HEK293 (cell line): Measurements from ENCODE around the gene NECTIN1.

Source experiments
- CTCF ChIA-PET: fragments of 350-600 bp; formaldehyde crosslinking; extraction: SDS; loops from one replicate; lab custom pipeline; 2021; ENCODE audit warnings: antibody characterized with exemption; lab: Yijun Ruan, JAX
- POLR2A ChIA-PET: fragments of 300-600 bp; formaldehyde crosslinking; extraction: SDS; loops from one replicate; lab custom pipeline; 2020; ENCODE audit warnings: antibody characterized with exemption, inconsistent platforms; lab: Yijun Ruan, JAX
- H3K27ac ChIP-seq: fragments of 200-500 bp; sonication (Bioruptor generic); 2 replicates; pipeline ENCODE4 v1.5.1; 2014; ENCODE audit warnings: low read depth, low read length, control low read depth, inconsistent platforms; ENCODE audit errors: extremely low read depth
- H3K36me3 ChIP-seq, 2 experiments: fragments of 200-500 bp in 1 of 2; sonication (Bioruptor generic) in 1 of 2; 1 replicate in 1 of 2; 2 replicates in 1 of 2; pipeline ENCODE4 v1.5.1; 2014 to 2017; ENCODE audit warnings: inconsistent platforms in 2 of 2, low read length in 2 of 2; ENCODE audit not compliant: control insufficient read depth in 2 of 2, insufficient read depth in 1 of 2
- H3K4me1 ChIP-seq: fragments of 200-500 bp; sonication (Bioruptor generic); 2 replicates; pipeline ENCODE4 v1.5.1; 2014; ENCODE audit warnings: mild to moderate bottlenecking, low read length, inconsistent platforms; ENCODE audit not compliant: control insufficient read depth, insufficient read depth
- H3K4me3 ChIP-seq: 2 replicates; pipeline ENCODE4 v1.5.1; 2011; ENCODE audit warnings: low read depth, mild to moderate bottlenecking, control low read depth, low read length, moderate library complexity
- H3K9me3 ChIP-seq: fragments of 200-500 bp; sonication (Bioruptor generic); 2 replicates; pipeline ENCODE4 v1.5.1; 2014; ENCODE audit warnings: low read depth, low read length, inconsistent platforms; ENCODE audit not compliant: control insufficient read depth, insufficient read depth
- EGR2 ChIP-seq: fragments of 450-650 bp; formaldehyde crosslinking; IDR thresholded peaks from 2 replicates; pipeline ENCODE4 v1.5.1; 2016; ENCODE audit warnings: low read depth, missing biosample characterization, missing genetic modification characterization
- FEZF1 ChIP-seq: fragments of 450-650 bp; formaldehyde crosslinking; IDR thresholded peaks from 2 replicates; pipeline ENCODE4 v1.5.1; 2016; ENCODE audit warnings: missing biosample characterization, missing genetic modification characterization
- GLI2 ChIP-seq: fragments of 450-650 bp; formaldehyde crosslinking; IDR thresholded peaks from 2 replicates; pipeline ENCODE4; 2017; ENCODE audit warnings: missing biosample characterization, missing genetic modification characterization, low read depth, borderline replicate concordance
- HOXA7 ChIP-seq: sonication (generic); formaldehyde crosslinking; IDR thresholded peaks from 2 replicates; pipeline ENCODE4 v1.8.1; 2022; ENCODE audit warnings: missing genetic modification reagents, borderline replicate concordance
- SCRT1 ChIP-seq: fragments of 450-650 bp; formaldehyde crosslinking; IDR thresholded peaks from 2 replicates; pipeline ENCODE4 v1.5.1; 2016; ENCODE audit warnings: missing biosample characterization, missing genetic modification characterization, borderline replicate concordance
- SP7 ChIP-seq: fragments of 450-650 bp; formaldehyde crosslinking; IDR thresholded peaks from 2 replicates; pipeline ENCODE4 v1.5.1; 2016; ENCODE audit warnings: missing biosample characterization, missing genetic modification characterization
- TCF7L2 ChIP-seq: IDR thresholded peaks from 2 replicates; pipeline ENCODE4 v1.6.1; 2011; ENCODE audit warnings: low read depth, mild to moderate bottlenecking, inconsistent platforms, low read length, moderate library complexity, borderline replicate concordance
- TRIM28 ChIP-seq: IDR thresholded peaks from 2 replicates; pipeline ENCODE4 v1.6.1; 2011; ENCODE audit warnings: low read length, control low read depth, borderline replicate concordance
- ZIC2 ChIP-seq: fragments of 450-650 bp; formaldehyde crosslinking; IDR thresholded peaks from 2 replicates; pipeline ENCODE4 v1.5.1; 2016; ENCODE audit warnings: missing biosample characterization, missing genetic modification characterization
- ZNF2 ChIP-seq: fragments of 450-650 bp; formaldehyde crosslinking; IDR thresholded peaks from 2 replicates; pipeline ENCODE4 v1.5.1; 2016; ENCODE audit warnings: missing biosample characterization, missing genetic modification characterization
- ZNF223 ChIP-seq: fragments of 450-650 bp; formaldehyde crosslinking; IDR thresholded peaks from 2 replicates; pipeline ENCODE4 v1.5.1; 2016; ENCODE audit warnings: missing biosample characterization, missing genetic modification characterization
- ZNF354C ChIP-seq: fragments of 450-650 bp; formaldehyde crosslinking; IDR thresholded peaks from 2 replicates; pipeline ENCODE4 v1.5.1; 2016; ENCODE audit warnings: missing biosample characterization, missing genetic modification characterization, low read depth, borderline replicate concordance
- ZNF37A ChIP-seq: fragments of 450-650 bp; IDR thresholded peaks from 2 replicates; pipeline ENCODE4 v1.5.1; 2018; ENCODE audit warnings: missing biosample characterization, missing genetic modification characterization
- ZNF548 ChIP-seq: fragments of 450-650 bp; formaldehyde crosslinking; IDR thresholded peaks from 2 replicates; pipeline ENCODE4 v1.5.1; 2016; ENCODE audit warnings: missing biosample characterization, missing genetic modification characterization
- ZNF549 ChIP-seq: fragments of 450-650 bp; IDR thresholded peaks from 2 replicates; pipeline ENCODE4 v1.5.1; 2018; ENCODE audit warnings: missing biosample characterization, missing genetic modification characterization, mild to moderate bottlenecking, inconsistent platforms, moderate library complexity
- ZNF558 ChIP-seq: fragments of 450-650 bp; formaldehyde crosslinking; IDR thresholded peaks from 2 replicates; pipeline ENCODE4 v1.5.1; 2016; ENCODE audit warnings: missing biosample characterization, missing genetic modification characterization
- ZNF600 ChIP-seq: fragments of 450-650 bp; formaldehyde crosslinking; IDR thresholded peaks from 2 replicates; pipeline ENCODE4 v1.5.1; 2016; ENCODE audit warnings: missing biosample characterization, missing genetic modification characterization
- ZNF623 ChIP-seq: fragments of 450-650 bp; formaldehyde crosslinking; IDR thresholded peaks from 2 replicates; pipeline ENCODE4 v1.5.1; 2016; ENCODE audit warnings: missing biosample characterization, missing genetic modification characterization
- TF ChIP-seq, protein P1 (sequence below): fragments of 450-650 bp; formaldehyde crosslinking; IDR thresholded peaks from 2 replicates; pipeline ENCODE4 v1.5.1; 2016; ENCODE audit warnings: missing biosample characterization, missing genetic modification characterization
- TF ChIP-seq, protein P2 (sequence below): fragments of 450-650 bp; formaldehyde crosslinking; IDR thresholded peaks from 2 replicates; pipeline ENCODE4 v1.5.1; 2016; ENCODE audit warnings: missing biosample characterization, missing genetic modification characterization, borderline replicate concordance
- TF ChIP-seq, protein P3 (sequence below): fragments of 450-650 bp; formaldehyde crosslinking; conservative IDR thresholded peaks from 2 replicates; pipeline ENCODE4 v1.5.1; 2016; ENCODE audit warnings: low read depth, missing biosample characterization, missing genetic modification characterization

Gene NECTIN1

DNA sequence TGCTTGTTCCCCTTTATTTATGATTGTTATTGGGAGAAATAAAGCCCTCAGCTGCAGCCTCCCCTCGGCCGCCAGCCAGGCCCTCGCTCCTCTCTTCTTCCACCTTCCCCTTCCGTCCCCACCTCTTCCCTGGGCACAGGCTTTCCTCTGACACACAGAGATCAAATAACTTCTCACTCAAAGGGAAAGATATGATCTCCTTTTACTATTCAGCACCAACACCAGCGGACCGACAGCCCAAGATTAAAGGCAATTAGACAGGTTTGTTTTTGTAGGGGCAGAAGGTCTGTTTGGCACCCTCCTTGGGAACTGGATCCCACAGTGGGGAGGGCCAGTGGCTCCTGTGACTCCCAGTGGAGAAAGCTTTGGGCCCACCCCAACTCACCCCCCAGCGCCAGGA, 23.0 kb downstream of the NECTIN1 start:
- H3K4me1 ChIP-seq: no peaks in the 10 kb centered on the region
- POLR2A ChIA-PET: no interaction called here
- no peaks in the 10 kb centered on the region for H3K36me3 ChIP-seq
- H3K9me3 ChIP-seq: no peaks in the 10 kb centered on the region
- H3K4me3 ChIP-seq: no peak overlapping the region
- TF ChIP-seq SP7 (peak; percentile 30; the same call in 1 of the 2 replicates), FEZF1 (tag by site-specific recombination) (no peak), ZNF2 (peak; percentile 75), HOXA7 (no peak), TCF7L2 (peak; percentile 79)
- TF ChIP-seq, protein P1, sequence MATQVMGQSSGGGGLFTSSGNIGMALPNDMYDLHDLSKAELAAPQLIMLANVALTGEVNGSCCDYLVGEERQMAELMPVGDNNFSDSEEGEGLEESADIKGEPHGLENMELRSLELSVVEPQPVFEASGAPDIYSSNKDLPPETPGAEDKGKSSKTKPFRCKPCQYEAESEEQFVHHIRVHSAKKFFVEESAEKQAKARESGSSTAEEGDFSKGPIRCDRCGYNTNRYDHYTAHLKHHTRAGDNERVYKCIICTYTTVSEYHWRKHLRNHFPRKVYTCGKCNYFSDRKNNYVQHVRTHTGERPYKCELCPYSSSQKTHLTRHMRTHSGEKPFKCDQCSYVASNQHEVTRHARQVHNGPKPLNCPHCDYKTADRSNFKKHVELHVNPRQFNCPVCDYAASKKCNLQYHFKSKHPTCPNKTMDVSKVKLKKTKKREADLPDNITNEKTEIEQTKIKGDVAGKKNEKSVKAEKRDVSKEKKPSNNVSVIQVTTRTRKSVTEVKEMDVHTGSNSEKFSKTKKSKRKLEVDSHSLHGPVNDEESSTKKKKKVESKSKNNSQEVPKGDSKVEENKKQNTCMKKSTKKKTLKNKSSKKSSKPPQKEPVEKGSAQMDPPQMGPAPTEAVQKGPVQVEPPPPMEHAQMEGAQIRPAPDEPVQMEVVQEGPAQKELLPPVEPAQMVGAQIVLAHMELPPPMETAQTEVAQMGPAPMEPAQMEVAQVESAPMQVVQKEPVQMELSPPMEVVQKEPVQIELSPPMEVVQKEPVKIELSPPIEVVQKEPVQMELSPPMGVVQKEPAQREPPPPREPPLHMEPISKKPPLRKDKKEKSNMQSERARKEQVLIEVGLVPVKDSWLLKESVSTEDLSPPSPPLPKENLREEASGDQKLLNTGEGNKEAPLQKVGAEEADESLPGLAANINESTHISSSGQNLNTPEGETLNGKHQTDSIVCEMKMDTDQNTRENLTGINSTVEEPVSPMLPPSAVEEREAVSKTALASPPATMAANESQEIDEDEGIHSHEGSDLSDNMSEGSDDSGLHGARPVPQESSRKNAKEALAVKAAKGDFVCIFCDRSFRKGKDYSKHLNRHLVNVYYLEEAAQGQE (tag by site-specific recombination): peak; percentile 82
- TF ChIP-seq, all 188 proteins: peak for 4
- CTCF ChIA-PET: interaction anchor here (1.0 to 2.3 kb wide), 3 partner anchors 23 to 325 kb away, joined by 3 to 6 read pairs (median 4); partner anchors contain the start of genes NECTIN1 and USP2
- H3K27ac ChIP-seq: no peak overlapping the region

DNA sequence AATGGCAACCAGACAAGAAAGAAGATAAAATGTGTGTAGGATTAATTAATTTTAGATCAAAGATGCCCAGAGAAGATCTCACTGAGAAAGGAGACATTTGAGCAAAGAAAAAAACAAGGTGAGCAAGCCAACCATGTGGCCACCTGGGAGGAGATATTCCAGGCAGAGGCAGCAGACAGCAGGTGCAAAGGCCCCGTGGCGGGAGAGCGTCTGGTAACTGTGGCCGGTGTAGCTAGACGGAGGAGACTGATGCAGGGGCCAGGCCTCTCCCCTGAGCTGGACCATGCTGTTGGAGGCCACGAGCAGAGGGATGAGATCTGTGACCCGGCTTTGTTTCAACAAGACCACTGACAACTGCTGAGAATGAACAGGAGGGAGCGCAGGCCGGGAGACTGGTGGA, 23.6 kb downstream of the NECTIN1 start:
- POLR2A ChIA-PET: no interaction called here
- Histone ChIP-seq H3K36me3 (no peaks in the 10 kb centered on the region), H3K4me3 (no peak overlapping the region), H3K27ac (no peak overlapping the region), H3K4me1 (no peaks in the 10 kb centered on the region), H3K9me3 (no peaks in the 10 kb centered on the region)
- TF ChIP-seq ZNF354C (tag by site-specific recombination): no peak
- peak; percentile 89 for TF ChIP-seq ZNF623 (tag by site-specific recombination)
- TF ChIP-seq, protein P2, sequence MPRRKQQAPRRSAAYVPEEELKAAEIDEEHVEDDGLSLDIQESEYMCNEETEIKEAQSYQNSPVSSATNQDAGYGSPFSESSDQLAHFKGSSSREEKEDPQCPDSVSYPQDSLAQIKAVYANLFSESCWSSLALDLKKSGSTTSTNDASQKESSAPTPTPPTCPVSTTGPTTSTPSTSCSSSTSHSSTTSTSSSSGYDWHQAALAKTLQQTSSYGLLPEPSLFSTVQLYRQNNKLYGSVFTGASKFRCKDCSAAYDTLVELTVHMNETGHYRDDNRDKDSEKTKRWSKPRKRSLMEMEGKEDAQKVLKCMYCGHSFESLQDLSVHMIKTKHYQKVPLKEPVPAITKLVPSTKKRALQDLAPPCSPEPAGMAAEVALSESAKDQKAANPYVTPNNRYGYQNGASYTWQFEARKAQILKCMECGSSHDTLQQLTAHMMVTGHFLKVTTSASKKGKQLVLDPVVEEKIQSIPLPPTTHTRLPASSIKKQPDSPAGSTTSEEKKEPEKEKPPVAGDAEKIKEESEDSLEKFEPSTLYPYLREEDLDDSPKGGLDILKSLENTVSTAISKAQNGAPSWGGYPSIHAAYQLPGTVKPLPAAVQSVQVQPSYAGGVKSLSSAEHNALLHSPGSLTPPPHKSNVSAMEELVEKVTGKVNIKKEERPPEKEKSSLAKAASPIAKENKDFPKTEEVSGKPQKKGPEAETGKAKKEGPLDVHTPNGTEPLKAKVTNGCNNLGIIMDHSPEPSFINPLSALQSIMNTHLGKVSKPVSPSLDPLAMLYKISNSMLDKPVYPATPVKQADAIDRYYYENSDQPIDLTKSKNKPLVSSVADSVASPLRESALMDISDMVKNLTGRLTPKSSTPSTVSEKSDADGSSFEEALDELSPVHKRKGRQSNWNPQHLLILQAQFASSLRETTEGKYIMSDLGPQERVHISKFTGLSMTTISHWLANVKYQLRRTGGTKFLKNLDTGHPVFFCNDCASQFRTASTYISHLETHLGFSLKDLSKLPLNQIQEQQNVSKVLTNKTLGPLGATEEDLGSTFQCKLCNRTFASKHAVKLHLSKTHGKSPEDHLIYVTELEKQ (tag by site-specific recombination): no peak
- TF ChIP-seq GLI2 (tag by site-specific recombination): no peak
- TF ChIP-seq ZNF37A (tag by site-specific recombination): no peak
- TF ChIP-seq SP7: no peak
- TF ChIP-seq ZNF223 (tag by site-specific recombination): no peak
- CTCF ChIA-PET: no interaction called here

DNA sequence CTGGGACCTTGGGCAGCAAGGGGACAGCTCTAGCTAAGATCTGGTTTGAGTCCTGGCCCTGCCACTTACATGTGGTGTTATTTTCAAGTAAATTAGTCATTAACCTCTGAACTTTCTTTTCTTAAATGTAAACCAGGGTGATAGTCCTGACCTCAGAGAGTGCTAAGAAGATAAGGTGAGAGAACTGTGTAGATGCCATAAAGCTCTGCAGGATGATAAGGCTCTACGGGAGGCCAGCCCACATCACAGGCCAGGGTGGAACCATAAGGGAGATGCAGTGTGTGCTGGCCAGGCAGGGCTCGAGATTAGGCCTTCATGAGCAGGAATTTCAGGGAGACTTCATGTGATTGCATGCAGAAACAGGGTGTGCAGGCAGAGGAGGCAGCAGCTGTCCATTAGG, 24.2 kb downstream of the NECTIN1 start:
- H3K4me1 ChIP-seq: no peaks in the 10 kb centered on the region
- H3K36me3 ChIP-seq: no peaks in the 10 kb centered on the region
- CTCF ChIA-PET: no interaction called here
- POLR2A ChIA-PET: no interaction called here
- no peaks in the 10 kb centered on the region for H3K9me3 ChIP-seq
- TF ChIP-seq, protein P3, sequence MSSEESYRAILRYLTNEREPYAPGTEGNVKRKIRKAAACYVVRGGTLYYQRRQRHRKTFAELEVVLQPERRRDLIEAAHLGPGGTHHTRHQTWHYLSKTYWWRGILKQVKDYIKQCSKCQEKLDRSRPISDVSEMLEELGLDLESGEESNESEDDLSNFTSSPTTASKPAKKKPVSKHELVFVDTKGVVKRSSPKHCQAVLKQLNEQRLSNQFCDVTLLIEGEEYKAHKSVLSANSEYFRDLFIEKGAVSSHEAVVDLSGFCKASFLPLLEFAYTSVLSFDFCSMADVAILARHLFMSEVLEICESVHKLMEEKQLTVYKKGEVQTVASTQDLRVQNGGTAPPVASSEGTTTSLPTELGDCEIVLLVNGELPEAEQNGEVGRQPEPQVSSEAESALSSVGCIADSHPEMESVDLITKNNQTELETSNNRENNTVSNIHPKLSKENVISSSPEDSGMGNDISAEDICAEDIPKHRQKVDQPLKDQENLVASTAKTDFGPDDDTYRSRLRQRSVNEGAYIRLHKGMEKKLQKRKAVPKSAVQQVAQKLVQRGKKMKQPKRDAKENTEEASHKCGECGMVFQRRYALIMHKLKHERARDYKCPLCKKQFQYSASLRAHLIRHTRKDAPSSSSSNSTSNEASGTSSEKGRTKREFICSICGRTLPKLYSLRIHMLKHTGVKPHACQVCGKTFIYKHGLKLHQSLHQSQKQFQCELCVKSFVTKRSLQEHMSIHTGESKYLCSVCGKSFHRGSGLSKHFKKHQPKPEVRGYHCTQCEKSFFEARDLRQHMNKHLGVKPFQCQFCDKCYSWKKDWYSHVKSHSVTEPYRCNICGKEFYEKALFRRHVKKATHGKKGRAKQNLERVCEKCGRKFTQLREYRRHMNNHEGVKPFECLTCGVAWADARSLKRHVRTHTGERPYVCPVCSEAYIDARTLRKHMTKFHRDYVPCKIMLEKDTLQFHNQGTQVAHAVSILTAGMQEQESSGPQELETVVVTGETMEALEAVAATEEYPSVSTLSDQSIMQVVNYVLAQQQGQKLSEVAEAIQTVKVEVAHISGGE (tag by site-specific recombination): no peak
- no peak for TF ChIP-seq ZNF558 (tag by site-specific recombination)
- no peak for TF ChIP-seq SCRT1 (tag by site-specific recombination)
- TF ChIP-seq TRIM28: 0 out of 2 replicates have a peak, but pooled peaks have one; percentile 15
- TF ChIP-seq ZNF549 (tag by site-specific recombination): no peak
- no peak for TF ChIP-seq ZNF548 (tag by site-specific recombination)
- TF ChIP-seq TCF7L2: peak; percentile 89; the same call in 1 of the 2 replicates
- peak; percentile 55 for TF ChIP-seq ZIC2 (tag by site-specific recombination)
- TF ChIP-seq EGR2: no peak
- no peak for TF ChIP-seq ZNF600 (tag by site-specific recombination)
- no peak overlapping the region for H3K4me3 ChIP-seq
- H3K27ac ChIP-seq: no peak overlapping the region
